OCI-LY3 (cell line): ENCODE results near the gene PSME1.

Source experiments
- EZH2phosphoT487 ChIP-seq: fragments of 200-600 bp; shearing (Covaris generic); IDR thresholded peaks from 2 replicates; pipeline ENCODE4 v1.6.1; 2018; ENCODE audit warnings: antibody characterized with exemption, mixed run types, low read depth
- TF ChIP-seq, protein P1 (sequence below): fragments of 200-600, 300-600 bp; sonication (generic); IDR thresholded peaks from 2 replicates; pipeline ENCODE4 v1.5.1; 2014; ENCODE audit warnings: antibody characterized with exemption, low read length, low read depth

DNA sequence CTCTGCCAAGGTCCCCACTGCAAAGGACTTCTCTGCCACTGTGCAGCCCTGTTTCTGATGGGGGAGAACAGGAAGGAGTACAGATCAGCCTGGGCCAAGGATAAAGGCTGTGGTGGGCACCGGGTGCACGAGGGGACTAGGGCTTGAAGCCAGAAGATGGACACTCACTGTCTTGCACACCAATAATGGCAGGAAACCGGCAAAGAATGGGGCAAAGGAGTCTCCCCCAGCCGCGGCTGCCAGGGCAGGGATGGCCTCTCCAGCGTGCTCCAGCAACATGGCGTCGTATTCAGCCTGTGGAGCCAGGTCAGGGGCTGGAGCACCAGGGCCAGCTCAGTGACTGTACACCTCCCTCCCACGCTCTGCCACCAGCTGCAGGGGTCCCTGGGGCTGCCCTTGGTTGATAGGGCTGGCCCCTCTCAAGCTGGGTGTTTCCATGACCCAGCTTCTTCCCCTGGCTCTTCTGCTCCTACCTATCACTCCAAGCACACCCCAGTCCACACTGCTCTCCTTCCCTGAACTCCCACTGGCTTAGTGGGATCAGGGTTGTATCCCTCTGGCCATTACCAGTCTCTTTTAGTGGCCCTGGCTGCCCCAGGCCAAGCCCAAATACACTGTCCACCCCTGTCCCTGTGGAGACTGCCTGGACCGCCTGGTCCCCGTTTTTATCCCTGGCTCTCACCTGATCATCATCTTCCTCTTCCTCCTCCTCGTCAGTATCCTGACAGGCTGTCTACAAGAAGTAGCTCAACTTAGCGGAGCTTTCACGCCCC is 46.3 kb downstream of the PSME1 start:
- TF ChIP-seq EZH2phosphoT487, result no peak
- TF ChIP-seq, protein P1, sequence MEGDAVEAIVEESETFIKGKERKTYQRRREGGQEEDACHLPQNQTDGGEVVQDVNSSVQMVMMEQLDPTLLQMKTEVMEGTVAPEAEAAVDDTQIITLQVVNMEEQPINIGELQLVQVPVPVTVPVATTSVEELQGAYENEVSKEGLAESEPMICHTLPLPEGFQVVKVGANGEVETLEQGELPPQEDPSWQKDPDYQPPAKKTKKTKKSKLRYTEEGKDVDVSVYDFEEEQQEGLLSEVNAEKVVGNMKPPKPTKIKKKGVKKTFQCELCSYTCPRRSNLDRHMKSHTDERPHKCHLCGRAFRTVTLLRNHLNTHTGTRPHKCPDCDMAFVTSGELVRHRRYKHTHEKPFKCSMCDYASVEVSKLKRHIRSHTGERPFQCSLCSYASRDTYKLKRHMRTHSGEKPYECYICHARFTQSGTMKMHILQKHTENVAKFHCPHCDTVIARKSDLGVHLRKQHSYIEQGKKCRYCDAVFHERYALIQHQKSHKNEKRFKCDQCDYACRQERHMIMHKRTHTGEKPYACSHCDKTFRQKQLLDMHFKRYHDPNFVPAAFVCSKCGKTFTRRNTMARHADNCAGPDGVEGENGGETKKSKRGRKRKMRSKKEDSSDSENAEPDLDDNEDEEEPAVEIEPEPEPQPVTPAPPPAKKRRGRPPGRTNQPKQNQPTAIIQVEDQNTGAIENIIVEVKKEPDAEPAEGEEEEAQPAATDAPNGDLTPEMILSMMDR, result no peak
